Measurements from ENCODE around the gene C14orf119. TPM values are rescaled to one million over a fixed set of nuclear protein-coding genes. Genes with fewer than 3 reads are reported as not detected.

Gene C14orf119
- total and polyA plus RNA-seq, 9 of the 15 experiments (the other 6 are each of a cell fraction or from before 2014, with no cell fraction given) = 36.7 to 251 (median 51.8) TPM

DNA sequence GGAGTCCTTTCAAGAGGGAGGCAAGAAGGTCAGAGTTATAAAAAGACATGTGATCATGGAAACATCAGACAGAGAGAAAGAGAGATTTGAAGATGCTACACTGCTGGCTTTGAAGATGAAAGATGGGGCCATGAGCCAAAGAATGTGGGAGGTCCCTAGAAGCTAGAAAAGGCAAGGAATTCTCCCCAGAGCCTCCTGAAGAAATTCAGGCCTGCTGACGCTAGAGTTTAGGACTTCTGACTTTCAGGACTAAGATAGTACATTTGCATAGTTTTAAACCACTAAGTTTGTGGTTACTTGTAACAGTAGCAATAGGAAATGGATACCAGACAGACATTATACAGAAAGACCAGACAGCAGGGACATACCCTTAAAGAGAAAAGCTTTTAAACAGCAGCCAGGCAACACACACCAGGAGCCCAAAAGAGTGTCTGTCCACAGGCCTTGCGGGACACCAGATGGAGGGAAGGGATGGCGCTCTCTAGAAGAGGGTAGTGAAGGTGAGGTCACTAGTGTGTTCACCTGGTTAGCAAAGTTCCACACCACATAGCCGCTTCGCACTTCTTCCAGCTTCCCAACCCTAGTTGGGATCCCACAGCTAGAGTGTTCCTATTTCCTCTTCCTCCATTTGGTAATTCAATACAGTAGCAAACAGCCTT lies 53.4 kb downstream of the C14orf119 start:
- no peak for DNase-seq (ENCODE audit: extremely low read depth in 1 of 4, low spot score in 3 of 4)
- Histone ChIP-seq H3K4me1 (replicated peaks in 1 of 2; ENCODE audit: control insufficient read depth in 2 of 2, insufficient read depth in 2 of 2, low read length in 2 of 2) (peaks cover 36 to 55% of the 10 kb centered on the region in 2 experiments), H2AFZ (ENCODE audit: low read depth, low read length) (peak overlapping the region; percentile 28; the same call in 1 of the 2 replicates), H3K9ac (ENCODE audit: insufficient read depth in 1 of 2, low read depth in 2 of 2, low read length in 2 of 2) (no peak overlapping the region), H4K20me1 (replicated peaks; ENCODE audit: control insufficient read depth, insufficient read depth, low read length) (no peaks in the 10 kb centered on the region), H3K27me3 (ENCODE audit: control insufficient read depth in 2 of 2, insufficient read depth in 2 of 2, low read length in 2 of 2) (no peaks in the 10 kb centered on the region), H3K27ac (ENCODE audit: extremely low read depth, low read depth, low read length) (no peak overlapping the region), H3K9me1 (ENCODE audit: control insufficient read depth, insufficient read depth, low read length) (no peaks in the 10 kb centered on the region), H3K4me2 (ENCODE audit: insufficient read depth, low read length) (peak overlapping the region; percentile 12; the same call in 1 of the 2 replicates), H3K9me3 (replicated peaks; ENCODE audit: control insufficient read depth, insufficient read depth, low read depth, low read length) (no peaks in the 10 kb centered on the region), H3K79me2 (ENCODE audit: control insufficient read depth, insufficient read depth, low read length) (peaks cover under 1% of the 10 kb centered on the region; the same call in 2 of the 3 replicates), H3K4me3 (no peak overlapping the region), H3K36me3 (ENCODE audit: control insufficient read depth, insufficient read depth, low read length) (no peaks in the 10 kb centered on the region; the same call in 2 of the 3 replicates)
- no peak for ATAC-seq
- ChIA-PET CTCF (ENCODE audit: low intra/inter-chr PET ratio) (no interaction called here), POLR2A (interaction anchor here (0.6 kb wide), 2 partner anchors 14 to 148 kb away, joined by 3 read pairs; no protein-coding TSS in a partner anchor)
- WGBS (ENCODE audit: insufficient coverage, low coverage, missing lambda C conversion rate) = 92% methylated on average over 5 of the region's 5 CpGs
- BruUV-seq (replicated peaks) = no TSS peak
- TF ChIP-seq EHMT2 (IDR thresholded peaks at IDR 0.05) (no peak), NFXL1 (CRISPR knock-in tag; IDR thresholded peaks at IDR 0.05) (no peak), OTX1 (CRISPR knock-in tag; IDR thresholded peaks at IDR 0.05) (no peak), ZFP36 (IDR thresholded peaks at IDR 0.05; ENCODE audit: low read depth, low read length, partially characterized antibody) (no peak), ZNF324 (CRISPR knock-in tag; IDR thresholded peaks at IDR 0.05) (no peak), HNRNPUL1 (IDR thresholded peaks at IDR 0.05; ENCODE audit: low read length) (no peak), ZNF24 (IDR thresholded peaks at IDR 0.05) (no peak), FOXP1 (CRISPR knock-in tag; IDR thresholded peaks at IDR 0.05) (no peak), ZNF212 (CRISPR knock-in tag; IDR thresholded peaks at IDR 0.05) (no peak), ZKSCAN8 (CRISPR knock-in tag; IDR thresholded peaks at IDR 0.05) (no peak), MTA2 (IDR thresholded peaks at IDR 0.05; ENCODE audit: low read depth) (no peak), KLF13 (tag; IDR thresholded peaks at IDR 0.05; ENCODE audit: borderline replicate concordance, low read depth) (no peak), RBM25 (IDR thresholded peaks at IDR 0.05; ENCODE audit: low read depth, low read length, severe bottlenecking) (peak; percentile 26)
- TF ChIP-seq, protein P1, sequence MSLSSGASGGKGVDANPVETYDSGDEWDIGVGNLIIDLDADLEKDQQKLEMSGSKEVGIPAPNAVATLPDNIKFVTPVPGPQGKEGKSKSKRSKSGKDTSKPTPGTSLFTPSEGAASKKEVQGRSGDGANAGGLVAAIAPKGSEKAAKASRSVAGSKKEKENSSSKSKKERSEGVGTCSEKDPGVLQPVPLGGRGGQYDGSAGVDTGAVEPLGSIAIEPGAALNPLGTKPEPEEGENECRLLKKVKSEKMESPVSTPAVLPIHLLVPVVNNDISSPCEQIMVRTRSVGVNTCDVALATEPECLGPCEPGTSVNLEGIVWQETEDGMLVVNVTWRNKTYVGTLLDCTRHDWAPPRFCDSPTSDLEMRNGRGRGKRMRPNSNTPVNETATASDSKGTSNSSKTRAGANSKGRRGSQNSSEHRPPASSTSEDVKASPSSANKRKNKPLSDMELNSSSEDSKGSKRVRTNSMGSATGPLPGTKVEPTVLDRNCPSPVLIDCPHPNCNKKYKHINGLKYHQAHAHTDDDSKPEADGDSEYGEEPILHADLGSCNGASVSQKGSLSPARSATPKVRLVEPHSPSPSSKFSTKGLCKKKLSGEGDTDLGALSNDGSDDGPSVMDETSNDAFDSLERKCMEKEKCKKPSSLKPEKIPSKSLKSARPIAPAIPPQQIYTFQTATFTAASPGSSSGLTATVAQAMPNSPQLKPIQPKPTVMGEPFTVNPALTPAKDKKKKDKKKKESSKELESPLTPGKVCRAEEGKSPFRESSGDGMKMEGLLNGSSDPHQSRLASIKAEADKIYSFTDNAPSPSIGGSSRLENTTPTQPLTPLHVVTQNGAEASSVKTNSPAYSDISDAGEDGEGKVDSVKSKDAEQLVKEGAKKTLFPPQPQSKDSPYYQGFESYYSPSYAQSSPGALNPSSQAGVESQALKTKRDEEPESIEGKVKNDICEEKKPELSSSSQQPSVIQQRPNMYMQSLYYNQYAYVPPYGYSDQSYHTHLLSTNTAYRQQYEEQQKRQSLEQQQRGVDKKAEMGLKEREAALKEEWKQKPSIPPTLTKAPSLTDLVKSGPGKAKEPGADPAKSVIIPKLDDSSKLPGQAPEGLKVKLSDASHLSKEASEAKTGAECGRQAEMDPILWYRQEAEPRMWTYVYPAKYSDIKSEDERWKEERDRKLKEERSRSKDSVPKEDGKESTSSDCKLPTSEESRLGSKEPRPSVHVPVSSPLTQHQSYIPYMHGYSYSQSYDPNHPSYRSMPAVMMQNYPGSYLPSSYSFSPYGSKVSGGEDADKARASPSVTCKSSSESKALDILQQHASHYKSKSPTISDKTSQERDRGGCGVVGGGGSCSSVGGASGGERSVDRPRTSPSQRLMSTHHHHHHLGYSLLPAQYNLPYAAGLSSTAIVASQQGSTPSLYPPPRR (CRISPR knock-in tag; IDR thresholded peaks at IDR 0.05; ENCODE audit: borderline replicate concordance) = no peak
- TF ChIP-seq, protein P2, sequence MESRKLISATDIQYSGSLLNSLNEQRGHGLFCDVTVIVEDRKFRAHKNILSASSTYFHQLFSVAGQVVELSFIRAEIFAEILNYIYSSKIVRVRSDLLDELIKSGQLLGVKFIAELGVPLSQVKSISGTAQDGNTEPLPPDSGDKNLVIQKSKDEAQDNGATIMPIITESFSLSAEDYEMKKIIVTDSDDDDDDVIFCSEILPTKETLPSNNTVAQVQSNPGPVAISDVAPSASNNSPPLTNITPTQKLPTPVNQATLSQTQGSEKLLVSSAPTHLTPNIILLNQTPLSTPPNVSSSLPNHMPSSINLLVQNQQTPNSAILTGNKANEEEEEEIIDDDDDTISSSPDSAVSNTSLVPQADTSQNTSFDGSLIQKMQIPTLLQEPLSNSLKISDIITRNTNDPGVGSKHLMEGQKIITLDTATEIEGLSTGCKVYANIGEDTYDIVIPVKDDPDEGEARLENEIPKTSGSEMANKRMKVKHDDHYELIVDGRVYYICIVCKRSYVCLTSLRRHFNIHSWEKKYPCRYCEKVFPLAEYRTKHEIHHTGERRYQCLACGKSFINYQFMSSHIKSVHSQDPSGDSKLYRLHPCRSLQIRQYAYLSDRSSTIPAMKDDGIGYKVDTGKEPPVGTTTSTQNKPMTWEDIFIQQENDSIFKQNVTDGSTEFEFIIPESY (CRISPR knock-in tag; IDR thresholded peaks at IDR 0.05) = 0 out of 2 replicates have a peak, but pooled peaks have one; percentile 33
- intact Hi-C loops (cut with micrococcal nuclease) = no loop called here
- in situ Hi-C loops (cut with MboI) = no loop called here
- FAIRE-seq = no peak

Data from K562 (cell line).